GM21390 (cell line): ENCODE results near the gene ELL3.
"Not testable (repeated sequence)": the region's sequence is repeated elsewhere in the genome, so short reads cannot be mapped to it uniquely, and the experiment has no call there.

Source experiments
- ATAC-seq: cut with Tn5 transposase; IDR thresholded peaks from one replicate; pipeline ENCODE4 v1.9.1; 2021; ENCODE audit not compliant: unreplicated experiment

The ELL3 gene, protein sequence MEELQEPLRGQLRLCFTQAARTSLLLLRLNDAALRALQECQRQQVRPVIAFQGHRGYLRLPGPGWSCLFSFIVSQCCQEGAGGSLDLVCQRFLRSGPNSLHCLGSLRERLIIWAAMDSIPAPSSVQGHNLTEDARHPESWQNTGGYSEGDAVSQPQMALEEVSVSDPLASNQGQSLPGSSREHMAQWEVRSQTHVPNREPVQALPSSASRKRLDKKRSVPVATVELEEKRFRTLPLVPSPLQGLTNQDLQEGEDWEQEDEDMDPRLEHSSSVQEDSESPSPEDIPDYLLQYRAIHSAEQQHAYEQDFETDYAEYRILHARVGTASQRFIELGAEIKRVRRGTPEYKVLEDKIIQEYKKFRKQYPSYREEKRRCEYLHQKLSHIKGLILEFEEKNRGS

DNA sequence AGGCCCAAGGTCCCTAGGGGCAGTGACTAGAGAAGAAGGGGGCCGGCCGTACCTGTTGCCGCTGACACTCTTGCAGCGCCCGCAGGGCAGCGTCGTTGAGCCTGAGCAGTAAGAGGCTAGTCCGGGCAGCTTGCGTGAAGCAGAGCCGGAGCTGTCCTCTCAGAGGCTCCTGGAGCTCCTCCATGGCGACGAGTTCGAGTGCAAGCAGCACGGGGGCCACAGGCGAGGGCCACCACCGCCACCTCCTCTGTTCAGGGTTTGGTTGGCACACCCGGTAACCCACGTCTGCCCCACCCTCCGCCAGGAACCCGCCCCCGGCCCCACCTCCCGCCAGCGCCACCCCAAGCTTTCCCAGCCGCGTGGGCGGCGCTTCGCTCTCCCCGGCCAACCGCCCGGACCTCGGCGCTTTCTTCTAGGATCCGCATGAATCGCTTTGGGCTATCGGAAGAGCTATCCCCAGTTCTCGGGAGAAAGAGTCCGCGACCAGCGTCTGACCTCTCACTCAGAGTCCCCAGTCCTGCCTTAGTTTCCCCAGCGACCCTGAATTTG, at the start of gene ELL3:
Gene ELL3 (minus strand): TSS at position 249 of the 549 bp plus-strand sequence. CDS start 65 bp downstream, at position 184.
- ATAC-seq: peak; percentile 31

DNA sequence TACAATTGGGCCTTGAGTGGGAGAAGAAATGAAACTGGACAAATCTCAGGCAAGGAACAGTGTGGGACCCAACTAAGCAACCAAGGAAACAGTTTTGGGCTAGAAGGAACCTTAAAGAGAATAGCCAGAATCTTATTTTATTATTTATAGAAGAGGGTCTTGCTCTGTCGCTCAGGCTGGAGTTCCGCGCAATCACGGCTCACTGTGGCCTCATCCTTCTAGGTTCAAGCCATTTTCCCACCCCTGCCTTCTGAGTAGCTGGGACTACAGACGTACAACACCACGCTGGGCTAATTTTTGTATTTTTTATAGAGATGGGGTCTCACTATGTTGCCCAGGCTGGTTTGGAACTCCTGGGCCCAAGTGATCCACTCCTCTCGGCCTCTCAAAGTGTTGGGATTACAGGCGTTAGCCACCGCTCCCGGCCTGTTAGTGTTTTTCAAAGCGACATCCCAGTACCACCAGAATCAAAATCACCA, 49.3 kb upstream of the ELL3 start:
- no peak for ATAC-seq

DNA sequence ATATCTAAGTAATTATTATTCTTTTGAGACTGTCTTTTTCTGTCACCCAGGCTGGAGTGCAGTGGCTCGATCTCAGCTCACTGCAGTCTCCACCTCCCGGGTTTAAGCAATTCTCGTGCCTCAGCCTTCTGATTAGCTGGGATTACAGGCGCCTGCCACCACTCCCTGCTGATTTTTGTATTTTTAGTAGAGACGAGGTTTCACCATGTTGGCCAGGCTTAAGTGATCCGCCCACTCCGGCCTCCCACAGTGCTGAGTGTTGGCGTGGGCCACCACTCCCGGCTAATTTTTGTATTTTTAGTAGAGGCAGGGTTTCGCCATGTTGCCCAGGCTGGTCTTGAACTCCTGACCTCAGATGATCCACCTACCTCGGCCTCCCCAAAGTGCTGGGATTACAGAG, 48.5 kb upstream of the ELL3 start:
- not testable (repeated sequence) for ATAC-seq

DNA sequence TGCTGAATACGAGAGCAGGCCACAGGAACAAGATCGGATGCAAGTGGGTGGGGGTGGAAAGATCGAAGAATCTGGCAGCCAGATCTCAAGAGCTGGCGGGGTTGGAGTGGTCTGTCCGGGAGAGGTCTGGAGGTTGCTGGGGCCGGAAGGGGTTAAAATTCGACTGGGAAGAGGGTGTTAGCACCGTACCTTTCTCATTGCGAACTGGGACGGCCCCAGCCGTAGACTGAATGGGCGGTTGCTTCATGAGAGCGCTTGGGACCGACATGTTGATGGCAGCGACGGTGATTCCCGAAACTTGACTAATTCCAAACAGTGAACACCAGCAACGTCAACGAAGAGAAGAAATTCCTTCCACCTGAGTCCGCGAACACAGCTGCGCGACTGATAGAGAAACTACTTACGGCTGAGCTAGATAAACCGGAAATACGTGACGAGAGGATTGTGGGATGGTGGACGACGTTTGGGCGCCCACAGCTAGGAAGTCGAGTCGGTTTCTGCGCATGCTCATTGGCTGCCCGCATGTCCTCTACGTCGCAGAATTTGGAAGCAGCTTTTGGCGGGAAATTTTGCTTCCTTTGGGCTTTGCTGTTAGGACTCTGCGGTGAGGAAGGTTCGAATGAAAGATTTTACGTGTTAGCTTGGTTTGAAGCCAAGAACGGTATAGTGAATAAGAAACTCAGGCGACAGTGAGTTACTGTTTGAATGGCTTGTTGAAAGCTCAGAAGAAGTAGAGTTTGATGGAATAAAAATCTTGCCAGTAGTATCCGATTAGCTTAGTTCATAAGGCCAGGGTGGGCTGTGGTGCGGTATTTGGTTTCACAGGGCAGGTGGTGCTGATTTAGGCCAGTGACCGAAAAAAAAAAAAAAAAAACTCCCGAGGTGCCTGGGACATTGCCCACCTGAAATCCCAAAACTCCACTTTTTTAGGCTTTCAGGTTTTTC, 47.8 kb upstream of the ELL3 start, which contains the start of gene MFAP1:
Gene MFAP1 (minus strand): TSS at position 389 of the 945 bp plus-strand sequence. CDS start 121 bp downstream, at position 268.
- peak; percentile 78 for ATAC-seq

DNA sequence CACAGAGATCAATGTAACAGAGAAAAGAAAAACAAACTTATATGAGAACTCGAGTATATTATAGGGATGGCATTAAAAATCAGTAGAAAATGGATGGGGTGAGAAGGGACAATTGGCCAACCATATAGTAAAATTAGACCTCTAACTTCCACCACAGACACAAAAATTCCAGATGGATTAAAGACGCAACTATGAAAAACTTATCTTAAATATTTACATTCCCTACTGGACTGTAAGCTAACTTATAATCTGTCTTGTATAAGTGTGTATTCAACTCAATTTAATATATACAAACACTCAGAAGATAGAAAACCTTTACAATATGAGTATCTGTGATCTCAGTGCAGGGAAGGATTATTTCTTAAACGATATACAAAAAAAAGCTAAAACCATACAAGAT, 44.7 kb upstream of the ELL3 start:
- ATAC-seq: no peak

DNA sequence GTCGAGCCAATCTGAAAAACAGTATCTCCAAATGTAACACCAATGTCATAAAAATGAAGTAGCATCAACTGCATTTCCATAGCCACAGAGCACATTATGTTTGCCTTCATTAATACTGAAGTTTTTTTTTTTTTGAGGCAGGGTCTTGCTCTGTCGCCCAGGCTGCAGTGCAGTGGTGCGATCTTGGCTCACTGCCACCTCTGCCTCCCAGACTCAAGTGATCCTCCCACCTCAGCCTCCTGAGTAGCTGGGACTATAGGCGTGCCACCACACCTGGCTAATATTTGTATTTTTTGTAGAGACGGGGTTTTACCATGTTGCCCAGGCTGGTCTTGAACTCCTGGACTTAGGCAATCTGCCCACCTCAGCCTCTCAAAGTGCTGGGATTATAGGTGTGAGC, 38.3 kb upstream of the ELL3 start:
- not testable (repeated sequence) for ATAC-seq

DNA sequence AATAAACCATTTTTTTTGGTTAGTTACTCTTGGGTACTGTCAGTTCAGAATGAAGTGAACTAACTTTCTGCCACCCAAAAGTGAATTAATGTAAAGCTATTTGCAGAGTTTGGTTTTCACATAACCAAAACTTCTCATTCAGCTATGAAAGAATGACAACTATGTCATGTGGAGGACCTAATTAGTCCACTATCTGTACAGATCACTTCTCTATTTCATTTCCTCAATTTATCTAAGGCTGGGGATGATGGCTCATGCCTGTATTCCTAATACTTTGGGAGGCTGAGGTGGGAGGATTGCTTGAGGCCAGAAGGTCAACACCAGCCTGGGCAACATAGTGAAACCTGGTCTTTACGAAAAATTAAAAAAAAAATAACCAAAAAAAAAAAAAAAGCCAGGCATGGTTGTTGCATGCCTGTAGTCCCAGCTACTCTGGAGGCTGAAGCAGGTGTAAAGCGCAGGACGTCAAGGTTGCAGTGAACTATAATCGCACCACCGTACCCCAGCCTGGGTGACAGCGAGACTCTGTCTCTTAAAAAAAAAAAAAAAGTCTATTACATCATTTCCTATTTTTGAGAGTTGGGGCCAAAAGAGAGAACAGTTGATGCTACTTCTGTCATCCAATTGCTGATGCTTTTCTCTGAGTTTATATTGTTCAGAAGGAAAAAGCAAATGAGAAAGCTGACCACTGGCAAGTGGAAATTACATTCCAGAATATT, 32.4 kb upstream of the ELL3 start:
- ATAC-seq: no peak

DNA sequence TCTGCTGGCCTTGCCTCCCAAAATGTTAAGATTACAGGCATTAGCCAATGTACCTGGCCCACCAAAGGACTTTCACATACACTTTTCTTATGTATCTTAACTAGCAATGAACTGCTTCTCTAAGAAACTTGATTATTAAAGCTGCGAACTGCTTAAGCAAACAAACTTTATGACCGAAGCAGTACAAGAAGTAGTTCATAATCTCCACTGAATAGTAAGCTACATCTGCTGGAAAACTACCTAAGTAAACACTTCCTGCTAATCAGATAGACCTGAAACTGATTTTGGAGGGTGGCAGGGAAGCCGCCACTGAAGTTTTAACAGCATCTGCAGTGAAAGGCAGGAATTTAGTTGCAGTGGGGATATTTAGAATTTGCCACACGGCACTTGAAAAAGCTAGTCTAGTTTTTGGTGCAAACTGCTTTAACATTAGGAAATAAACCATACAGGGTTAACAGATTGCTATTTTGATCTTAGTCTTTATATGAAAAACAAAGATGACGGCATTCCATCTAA, 31.7 kb upstream of the ELL3 start:
- ATAC-seq: no peak

DNA sequence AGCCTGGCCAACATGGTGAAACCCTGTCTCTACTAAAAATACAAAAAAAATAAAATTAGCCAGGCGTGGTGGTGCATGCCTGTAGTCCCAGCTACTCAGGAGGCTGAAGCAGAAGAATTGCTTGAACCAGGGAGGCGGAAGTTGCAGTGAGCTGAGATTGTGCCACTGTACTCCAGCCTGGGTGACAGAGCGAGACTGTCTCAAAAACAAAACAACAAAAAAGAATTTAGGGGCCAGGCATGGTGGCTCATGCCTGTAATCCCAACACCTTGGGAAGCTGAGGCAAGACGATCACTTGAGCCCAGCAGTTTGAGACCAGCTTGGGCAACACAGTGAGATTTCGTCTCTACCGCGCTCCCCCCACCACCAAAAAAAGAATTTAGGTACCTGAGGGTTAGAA, 25.9 kb upstream of the ELL3 start:
- ATAC-seq: not testable (repeated sequence)

DNA sequence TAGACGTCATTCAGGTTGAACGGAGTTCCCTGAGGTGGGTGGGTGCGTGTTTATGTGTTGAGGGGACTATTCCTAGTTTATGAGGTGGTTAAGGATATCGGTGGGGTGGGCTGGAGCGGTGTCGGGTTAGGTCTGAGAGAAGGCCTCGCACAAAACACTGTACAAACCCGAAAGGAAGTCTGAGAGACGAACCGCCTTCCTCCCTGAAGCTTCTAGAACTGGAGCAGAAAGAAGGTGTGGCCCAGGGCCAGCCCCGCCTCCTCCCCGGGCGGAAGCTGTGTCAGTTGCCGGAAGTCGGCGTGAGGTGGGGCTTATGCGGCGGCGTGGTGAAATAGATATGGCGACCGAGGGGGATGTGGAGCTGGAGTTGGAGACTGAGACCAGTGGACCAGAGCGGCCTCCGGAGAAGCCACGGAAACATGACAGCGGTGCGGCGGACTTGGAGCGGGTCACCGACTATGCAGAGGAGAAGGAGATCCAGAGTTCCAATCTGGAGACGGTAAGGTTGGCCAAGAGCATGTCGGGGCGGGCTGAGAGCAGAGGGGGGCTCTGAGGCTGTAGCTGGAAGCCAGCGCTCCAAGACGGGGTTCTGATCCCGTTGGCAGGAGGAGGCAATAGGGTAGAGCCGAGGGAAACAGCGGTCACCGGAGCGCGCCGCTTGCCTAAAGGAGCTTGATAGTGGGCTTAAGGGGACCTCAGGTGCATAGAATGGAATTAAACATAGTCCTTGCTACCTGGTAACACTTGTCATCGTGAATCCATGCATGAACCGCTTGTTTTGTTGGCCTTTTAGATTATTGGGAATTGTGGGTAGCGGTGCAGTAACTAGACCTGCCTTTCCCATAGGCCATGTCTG, 23.7 kb upstream of the ELL3 start, which contains the start of gene HYPK:
Gene HYPK (plus strand): TSS at position 314 of the 856 bp plus-strand sequence. CDS start 24 bp downstream, at position 338.
- peak; percentile 90 for ATAC-seq

DNA sequence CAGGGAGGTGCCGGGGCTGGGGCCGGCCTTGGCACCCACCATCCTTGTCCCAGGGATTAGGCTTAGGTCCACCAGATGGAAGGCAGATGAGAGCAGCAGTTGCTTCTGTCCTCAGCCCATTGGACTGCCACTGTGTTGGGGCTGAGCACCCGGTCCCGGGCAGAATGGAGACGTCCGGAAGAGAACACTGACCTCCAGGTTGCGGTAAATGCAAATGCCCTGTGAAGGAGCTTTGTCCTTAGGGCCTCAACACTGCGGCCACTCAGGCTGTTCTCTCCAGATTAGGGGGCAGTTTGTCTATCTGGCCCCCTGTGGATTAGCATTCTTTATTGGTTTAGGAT, 23.1 kb upstream of the ELL3 start, which contains the start of gene SERINC4:
Gene SERINC4 (minus strand): TSS at position 276 of the 341 bp plus-strand sequence. CDS start 234 bp downstream, at position 42.
- no peak for ATAC-seq

DNA sequence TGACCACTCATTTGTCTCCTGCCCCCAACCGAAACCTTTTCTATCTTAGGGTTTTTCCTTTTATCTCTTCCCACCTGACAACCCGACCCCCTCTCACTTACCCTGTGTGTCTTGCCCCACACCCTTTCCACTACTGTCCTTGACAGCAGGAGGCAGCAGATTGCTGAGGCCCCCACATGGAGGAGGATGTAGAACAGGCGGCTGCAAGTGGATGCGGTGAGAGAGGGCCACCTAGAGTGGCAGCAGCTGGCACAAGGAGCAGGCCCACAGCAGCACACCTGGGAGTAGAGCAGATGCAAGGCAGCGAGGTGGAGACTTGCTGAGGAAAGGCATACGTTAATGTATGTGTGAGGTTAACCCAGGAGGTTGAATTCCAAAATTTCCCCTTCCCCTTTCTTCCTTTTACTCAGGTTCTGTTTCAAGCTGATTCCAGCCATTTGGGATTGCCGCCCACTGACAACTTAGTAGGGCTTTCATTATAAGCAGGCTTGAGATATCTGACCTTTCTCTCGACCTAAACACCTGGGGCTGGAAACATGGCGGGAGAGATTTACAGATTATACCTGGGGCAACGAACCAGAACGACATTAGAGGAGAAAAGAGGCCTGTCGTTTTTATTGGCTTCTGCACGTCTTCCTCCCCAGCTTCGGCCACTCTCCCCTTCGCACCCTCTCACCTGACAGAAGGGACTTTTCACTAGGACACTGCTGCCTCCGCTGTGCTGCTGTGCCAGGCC, 22.6 kb upstream of the ELL3 start:
- no peak for ATAC-seq

DNA sequence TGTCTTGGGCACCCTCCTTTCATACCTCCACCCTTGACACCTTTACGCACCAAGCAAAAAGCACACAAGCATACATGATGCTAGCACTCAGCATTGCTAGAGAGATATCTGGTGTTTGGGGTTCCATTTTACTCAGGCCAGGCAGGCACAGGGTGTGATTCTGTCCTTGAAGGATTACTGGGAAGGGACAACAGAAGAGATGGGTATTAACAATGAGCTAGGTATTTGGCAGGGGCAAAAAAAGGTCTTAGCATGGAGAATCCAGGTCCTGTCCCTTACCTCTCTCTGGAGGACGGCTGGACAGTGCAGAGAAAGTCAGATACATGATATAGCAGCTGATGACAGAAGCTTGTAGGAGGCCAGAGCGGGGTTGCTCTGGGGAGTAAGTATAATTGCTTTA, 19.8 kb upstream of the ELL3 start:
- ATAC-seq: no peak

DNA sequence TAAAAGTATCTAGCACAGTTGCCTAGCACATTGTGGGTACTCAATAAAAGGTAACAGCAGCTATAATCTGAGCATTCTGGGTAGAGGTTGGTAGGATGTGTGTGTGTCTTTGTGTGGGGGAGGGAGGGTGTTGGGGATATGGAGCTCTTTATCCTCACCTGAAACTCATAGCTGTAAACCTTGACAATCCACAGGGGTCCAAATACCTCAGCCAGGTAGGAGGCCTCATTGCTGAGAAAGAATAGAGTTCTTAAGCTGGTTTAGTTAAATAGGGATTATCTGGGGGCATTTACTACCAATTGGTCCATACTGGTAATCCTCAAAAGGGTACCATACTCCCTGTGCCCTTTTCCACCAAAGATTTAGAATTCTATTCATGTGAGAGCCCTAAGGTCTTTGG, 19.2 kb upstream of the ELL3 start:
- ATAC-seq: no peak

DNA sequence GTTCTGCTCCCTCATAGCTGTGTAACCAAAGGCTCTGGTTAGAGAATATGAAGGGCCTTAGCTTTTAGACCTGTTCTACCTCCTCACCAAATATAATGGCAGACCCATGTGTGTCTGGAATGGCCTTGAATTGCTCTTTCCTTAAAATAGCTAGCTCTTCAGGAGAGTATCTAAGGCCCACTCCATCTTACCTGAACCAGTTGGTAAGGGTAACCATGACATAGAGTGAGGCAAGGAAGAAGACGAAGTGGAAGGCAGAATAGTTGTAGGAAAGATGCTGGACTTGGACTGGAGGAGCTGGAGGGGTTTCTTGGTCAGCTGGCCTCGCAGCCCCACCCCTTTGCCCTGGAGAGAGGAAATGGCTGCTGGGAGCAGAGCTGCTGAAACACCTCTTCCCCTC, 18.4 kb upstream of the ELL3 start:
- ATAC-seq: no peak

DNA sequence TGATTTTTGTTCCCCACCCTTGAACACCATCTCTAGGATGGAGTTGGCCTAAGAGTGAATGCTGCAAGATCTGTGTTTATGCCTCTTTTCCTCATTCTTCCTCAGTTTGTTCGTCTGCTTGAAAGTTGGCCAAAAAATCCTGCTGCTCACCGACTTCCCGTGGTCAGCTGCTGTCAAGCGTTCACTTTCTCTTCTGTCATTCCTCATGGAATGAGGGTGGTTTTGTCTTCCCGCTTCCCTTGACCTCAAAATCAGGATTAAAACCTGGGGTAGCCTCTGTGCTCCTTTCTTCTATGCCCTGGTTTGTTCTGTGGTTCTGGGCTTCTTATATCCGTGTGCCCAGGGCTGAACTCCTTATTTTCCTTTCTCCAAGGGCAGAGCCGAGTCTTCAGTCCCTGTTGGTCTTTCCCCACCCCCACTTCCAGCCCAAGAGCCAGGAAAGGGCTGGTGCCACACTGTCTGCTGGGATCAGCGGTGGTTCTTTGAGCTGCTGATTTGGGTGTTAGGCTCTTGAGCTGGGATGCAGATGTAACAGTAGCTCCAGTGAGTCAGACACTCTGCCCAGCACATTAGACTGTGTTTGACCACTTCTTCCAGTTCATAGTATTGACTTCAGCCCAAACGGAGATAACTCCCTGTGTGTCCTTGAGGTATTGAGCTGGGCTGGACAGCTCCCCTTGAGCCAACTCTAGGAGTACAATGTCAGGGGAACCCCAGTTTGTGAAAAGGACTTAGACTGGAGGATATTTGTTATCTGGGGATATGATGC, 17.7 kb upstream of the ELL3 start:
- no peak for ATAC-seq

DNA sequence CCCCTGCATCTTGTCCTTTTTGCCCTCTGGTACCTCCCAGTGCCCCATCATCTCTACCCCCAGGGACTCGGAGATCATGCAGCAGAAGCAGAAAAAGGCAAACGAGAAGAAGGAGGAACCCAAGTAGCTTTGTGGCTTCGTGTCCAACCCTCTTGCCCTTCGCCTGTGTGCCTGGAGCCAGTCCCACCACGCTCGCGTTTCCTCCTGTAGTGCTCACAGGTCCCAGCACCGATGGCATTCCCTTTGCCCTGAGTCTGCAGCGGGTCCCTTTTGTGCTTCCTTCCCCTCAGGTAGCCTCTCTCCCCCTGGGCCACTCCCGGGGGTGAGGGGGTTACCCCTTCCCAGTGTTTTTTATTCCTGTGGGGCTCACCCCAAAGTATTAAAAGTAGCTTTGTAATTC, 16.9 kb upstream of the ELL3 start:
- ATAC-seq: no peak
